ENCODE measurements around the gene ADGRL2.

Gene ADGRL2

DNA sequence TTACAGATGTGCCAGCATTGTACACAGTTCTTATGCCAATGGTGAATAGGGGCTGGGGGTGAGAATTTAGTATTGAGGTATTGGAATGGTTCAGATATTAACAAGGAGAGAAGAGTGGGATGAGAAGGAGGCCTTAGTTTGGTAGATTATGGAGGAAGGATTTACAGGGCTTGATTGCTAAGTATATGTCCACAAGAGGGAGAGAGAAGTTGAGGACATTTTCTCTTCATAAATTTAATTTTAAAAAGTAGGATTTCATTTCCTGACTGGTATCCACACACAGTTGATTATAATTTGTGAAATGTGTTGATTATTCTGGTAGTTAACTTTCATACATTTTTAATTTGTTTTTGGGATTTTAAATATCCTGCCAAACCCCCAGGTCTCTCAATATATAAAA is 213.0 kb downstream of the ADGRL2 start:
- H3K36me3 ChIP-seq (ENCODE audit: low read length): no peaks in the 10 kb centered on the region
- no peak overlapping the region for H3K4me3 ChIP-seq (ENCODE audit: insufficient read depth, low read length, poor library complexity, severe bottlenecking)
- no peaks in the 10 kb centered on the region for H3K9me2 ChIP-seq (replicated peaks; ENCODE audit: insufficient read depth, low read length)
- H3K9ac ChIP-seq (ENCODE audit: low read length): no peak overlapping the region
- no peaks in the 10 kb centered on the region for H3K27me3 ChIP-seq (ENCODE audit: low read length)
- TF ChIP-seq, protein P1, sequence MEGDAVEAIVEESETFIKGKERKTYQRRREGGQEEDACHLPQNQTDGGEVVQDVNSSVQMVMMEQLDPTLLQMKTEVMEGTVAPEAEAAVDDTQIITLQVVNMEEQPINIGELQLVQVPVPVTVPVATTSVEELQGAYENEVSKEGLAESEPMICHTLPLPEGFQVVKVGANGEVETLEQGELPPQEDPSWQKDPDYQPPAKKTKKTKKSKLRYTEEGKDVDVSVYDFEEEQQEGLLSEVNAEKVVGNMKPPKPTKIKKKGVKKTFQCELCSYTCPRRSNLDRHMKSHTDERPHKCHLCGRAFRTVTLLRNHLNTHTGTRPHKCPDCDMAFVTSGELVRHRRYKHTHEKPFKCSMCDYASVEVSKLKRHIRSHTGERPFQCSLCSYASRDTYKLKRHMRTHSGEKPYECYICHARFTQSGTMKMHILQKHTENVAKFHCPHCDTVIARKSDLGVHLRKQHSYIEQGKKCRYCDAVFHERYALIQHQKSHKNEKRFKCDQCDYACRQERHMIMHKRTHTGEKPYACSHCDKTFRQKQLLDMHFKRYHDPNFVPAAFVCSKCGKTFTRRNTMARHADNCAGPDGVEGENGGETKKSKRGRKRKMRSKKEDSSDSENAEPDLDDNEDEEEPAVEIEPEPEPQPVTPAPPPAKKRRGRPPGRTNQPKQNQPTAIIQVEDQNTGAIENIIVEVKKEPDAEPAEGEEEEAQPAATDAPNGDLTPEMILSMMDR (IDR thresholded peaks at IDR 0.05; ENCODE audit: insufficient read depth, low read length, poor library complexity, severe bottlenecking): no peak
- no peaks in the 10 kb centered on the region for H3F3A ChIP-seq (ENCODE audit: insufficient read depth)
- no peaks in the 10 kb centered on the region for H4K20me1 ChIP-seq (ENCODE audit: low read depth, low read length)
- no peak overlapping the region for H3K27ac ChIP-seq (ENCODE audit: low read depth, low read length)
- no peaks in the 10 kb centered on the region for H3K9me3 ChIP-seq (ENCODE audit: insufficient read depth, low read length)
- no peaks in the 10 kb centered on the region for H3K79me2 ChIP-seq (ENCODE audit: insufficient read depth, low read length)
- H2AFZ ChIP-seq (ENCODE audit: low read depth, low read length, severe bottlenecking): no peak overlapping the region
- no peak overlapping the region for H3K4me2 ChIP-seq (ENCODE audit: low read depth, low read length, poor library complexity, severe bottlenecking)

DNA sequence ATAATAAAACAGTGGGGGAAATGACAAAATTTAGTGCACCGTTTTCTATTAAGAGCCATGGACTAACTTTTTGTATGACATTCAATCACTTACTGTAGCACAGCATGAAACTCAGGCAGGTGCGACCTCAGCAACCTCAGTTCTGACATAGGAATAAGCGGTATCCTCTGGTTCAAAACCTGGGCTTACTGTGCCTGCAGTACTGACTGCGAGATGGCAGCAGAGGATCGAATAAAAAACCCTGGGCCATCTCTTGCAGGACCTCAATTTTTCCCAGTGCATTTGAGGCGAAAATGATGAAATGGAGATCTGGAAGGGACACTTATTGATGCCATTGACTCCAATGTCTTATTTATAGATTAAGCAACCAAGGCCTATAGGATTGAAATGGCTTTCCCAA is 214.7 kb downstream of the ADGRL2 start:
- TF ChIP-seq, protein P1 (IDR thresholded peaks at IDR 0.05; ENCODE audit: insufficient read depth, low read length, poor library complexity, severe bottlenecking): no peak
- no peak for TF ChIP-seq EZH2phosphoT487 (conservative IDR thresholded peaks at IDR 0.05; ENCODE audit: low read length)
- H3F3A ChIP-seq (ENCODE audit: insufficient read depth): no peaks in the 10 kb centered on the region
- H2AFZ ChIP-seq (ENCODE audit: low read depth, low read length, severe bottlenecking): no peak overlapping the region
- H3K27ac ChIP-seq (ENCODE audit: low read depth, low read length): no peak overlapping the region
- H3K4me2 ChIP-seq (ENCODE audit: low read depth, low read length, poor library complexity, severe bottlenecking): no peak overlapping the region
- H3K27me3 ChIP-seq (ENCODE audit: low read length): no peaks in the 10 kb centered on the region
- H3K9me3 ChIP-seq (ENCODE audit: insufficient read depth, low read length): no peaks in the 10 kb centered on the region
- no peaks in the 10 kb centered on the region for H3K79me2 ChIP-seq (ENCODE audit: insufficient read depth, low read length)
- no peak overlapping the region for H3K9ac ChIP-seq (ENCODE audit: low read length)
- no peaks in the 10 kb centered on the region for H3K9me2 ChIP-seq (replicated peaks; ENCODE audit: insufficient read depth, low read length)
- H4K20me1 ChIP-seq (ENCODE audit: low read depth, low read length): no peaks in the 10 kb centered on the region
- no peaks in the 10 kb centered on the region for H3K36me3 ChIP-seq (ENCODE audit: low read length)
- no peak overlapping the region for H3K4me3 ChIP-seq (ENCODE audit: insufficient read depth, low read length, poor library complexity, severe bottlenecking)

DNA sequence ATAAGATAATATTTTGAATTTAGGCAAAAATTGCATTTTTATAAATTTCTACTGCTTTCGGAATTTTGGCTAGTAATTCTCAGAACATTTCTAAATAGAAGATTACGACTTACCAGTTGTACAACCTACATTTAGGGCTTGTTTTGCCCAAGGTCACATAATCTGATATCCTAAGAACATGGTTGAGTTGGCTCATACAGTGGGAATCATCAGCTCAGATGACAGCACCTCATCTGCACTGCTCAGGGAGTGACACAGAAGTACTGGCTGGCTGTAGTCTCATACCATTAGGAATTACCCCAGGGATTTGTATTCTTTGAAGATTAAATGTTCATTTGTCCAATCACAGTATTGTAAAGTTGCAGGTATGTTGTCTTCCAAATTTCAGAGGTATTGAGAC is 217.6 kb downstream of the ADGRL2 start:
- H2AFZ ChIP-seq (ENCODE audit: low read depth, low read length, severe bottlenecking): no peak overlapping the region
- H3K9me3 ChIP-seq (ENCODE audit: insufficient read depth, low read length): no peaks in the 10 kb centered on the region
- H3K27me3 ChIP-seq (ENCODE audit: low read length): no peaks in the 10 kb centered on the region
- TF ChIP-seq, protein P1 (IDR thresholded peaks at IDR 0.05; ENCODE audit: insufficient read depth, low read length, poor library complexity, severe bottlenecking): no peak
- H3K79me2 ChIP-seq (ENCODE audit: insufficient read depth, low read length): no peaks in the 10 kb centered on the region
- H3K9ac ChIP-seq (ENCODE audit: low read length): no peak overlapping the region
- no peak overlapping the region for H3K27ac ChIP-seq (ENCODE audit: low read depth, low read length)
- H3F3A ChIP-seq (ENCODE audit: insufficient read depth): no peaks in the 10 kb centered on the region
- H3K4me2 ChIP-seq (ENCODE audit: low read depth, low read length, poor library complexity, severe bottlenecking): no peak overlapping the region
- no peaks in the 10 kb centered on the region for H4K20me1 ChIP-seq (ENCODE audit: low read depth, low read length)
- no peaks in the 10 kb centered on the region for H3K9me2 ChIP-seq (replicated peaks; ENCODE audit: insufficient read depth, low read length)
- no peaks in the 10 kb centered on the region for H3K36me3 ChIP-seq (ENCODE audit: low read length)
- no peak overlapping the region for H3K4me3 ChIP-seq (ENCODE audit: insufficient read depth, low read length, poor library complexity, severe bottlenecking)

DNA sequence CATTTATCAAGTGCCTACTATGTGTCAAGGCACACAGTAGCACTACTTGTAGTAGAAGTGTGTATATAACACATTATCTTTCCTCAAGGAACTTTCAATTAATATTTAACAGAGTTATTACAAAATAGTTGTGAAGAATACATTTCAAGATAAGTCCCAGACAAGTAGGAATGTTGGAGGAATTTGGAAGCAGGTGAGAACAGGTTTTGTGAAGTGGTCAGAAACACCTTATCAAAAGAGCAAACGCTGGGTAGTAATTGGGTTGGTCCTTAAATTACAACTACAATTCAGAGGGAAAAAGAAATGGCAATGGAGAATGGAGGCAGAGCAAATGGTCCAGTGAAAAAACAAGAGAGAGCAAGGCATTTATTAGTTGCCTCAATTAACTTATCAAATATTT is 218.8 kb downstream of the ADGRL2 start:
- Histone ChIP-seq H3K36me3 (ENCODE audit: low read length) (no peaks in the 10 kb centered on the region), H3F3A (ENCODE audit: insufficient read depth) (no peaks in the 10 kb centered on the region), H3K4me3 (ENCODE audit: insufficient read depth, low read length, poor library complexity, severe bottlenecking) (no peak overlapping the region), H3K27me3 (ENCODE audit: low read length) (no peaks in the 10 kb centered on the region), H3K4me2 (ENCODE audit: low read depth, low read length, poor library complexity, severe bottlenecking) (no peak overlapping the region), H3K9ac (ENCODE audit: low read length) (no peak overlapping the region), H3K27ac (ENCODE audit: low read depth, low read length) (no peak overlapping the region), H3K79me2 (ENCODE audit: insufficient read depth, low read length) (no peaks in the 10 kb centered on the region), H2AFZ (ENCODE audit: low read depth, low read length, severe bottlenecking) (no peak overlapping the region), H4K20me1 (ENCODE audit: low read depth, low read length) (no peaks in the 10 kb centered on the region), H3K9me3 (ENCODE audit: insufficient read depth, low read length) (no peaks in the 10 kb centered on the region), H3K9me2 (replicated peaks; ENCODE audit: insufficient read depth, low read length) (no peaks in the 10 kb centered on the region; the same call in 1 of the 2 replicates)
- TF ChIP-seq, protein P1 (IDR thresholded peaks at IDR 0.05; ENCODE audit: insufficient read depth, low read length, poor library complexity, severe bottlenecking): no peak
- TF ChIP-seq EZH2phosphoT487 (conservative IDR thresholded peaks at IDR 0.05; ENCODE audit: low read length): no peak
